Panc1 (cell line): ENCODE data around the gene B4GAT1. TPM values are rescaled to one million over a fixed set of nuclear protein-coding genes. Genes with fewer than 3 reads are reported as not detected.

ENCODE experiments used
- ATAC-seq: fragments of 200-7000 bp; cut with Tn5 transposase; 2 replicates; pipeline ENCODE4 v1.9.1; 2020; ENCODE audit warnings: mild to moderate bottlenecking, moderate library complexity
- BruUV-seq: library from RNA; stranded (reverse); fragments of 400-500 nt; replicated peaks from 2 replicates; lab custom pipeline; 2021; lab: Mats Ljungman, UMichigan
- CTCF ChIA-PET: fragments of 300-600 bp; sonication (Branson Sonifier 250); formaldehyde crosslinking; loops from one replicate; lab custom pipeline; 2022; ENCODE audit warnings: antibody characterized with exemption; lab: Charles Lee
- POLR2A ChIA-PET: fragments of 300-600 bp; sonication (Branson Sonifier 250); formaldehyde crosslinking; loops from one replicate; lab custom pipeline; 2022; ENCODE audit warnings: antibody characterized with exemption; lab: Charles Lee
- DNase-seq: peaks from one replicate; pipeline ENCODE4 v3.0.0-alpha.2; 2010; ENCODE audit warnings: low read depth, low spot score
- H3K27ac ChIP-seq: 2 replicates; pipeline ENCODE4 v1.5.1; 2011; ENCODE audit warnings: mild to moderate bottlenecking, low read length, inconsistent platforms
- H3K27me3 ChIP-seq: fragments of 200-500 bp; sonication (Bioruptor generic); 2 replicates; pipeline ENCODE4 v1.6.0; 2014; ENCODE audit warnings: low read length, inconsistent platforms; ENCODE audit not compliant: control insufficient read depth, insufficient read depth
- H3K36me3 ChIP-seq: fragments of 200-500 bp; sonication (Bioruptor generic); 2 replicates; pipeline ENCODE4 v1.5.1; 2014; ENCODE audit warnings: inconsistent platforms, mild to moderate bottlenecking, low read length, moderate library complexity; ENCODE audit not compliant: control insufficient read depth, insufficient read depth
- H3K4me1 ChIP-seq: 2 replicates; pipeline ENCODE4 v1.5.1; 2011; ENCODE audit warnings: inconsistent platforms, mild to moderate bottlenecking, low read length, moderate library complexity; ENCODE audit not compliant: control insufficient read depth, insufficient read depth
- H3K4me3 ChIP-seq, 2 experiments: 2 replicates each; pipeline ENCODE4 v1.5.1; 2011 to 2012; ENCODE audit warnings: low read depth in 2 of 2, low read length in 2 of 2, mild to moderate bottlenecking in 2 of 2, inconsistent platforms in 1 of 2, moderate library complexity in 1 of 2
- H3K9me3 ChIP-seq: fragments of 200-500 bp; sonication (Bioruptor generic); 2 replicates; pipeline ENCODE4 v1.5.1; 2014; ENCODE audit warnings: low read depth, mild to moderate bottlenecking, inconsistent platforms, low read length, moderate library complexity; ENCODE audit not compliant: control insufficient read depth, insufficient read depth
- CTCF ChIP-seq: fragments of 450-650 bp; IDR thresholded peaks from 2 replicates; pipeline ENCODE4 v1.5.1; 2017; ENCODE audit warnings: mild to moderate bottlenecking
- POLR2AphosphoS5 ChIP-seq: IDR thresholded peaks from 2 replicates; pipeline ENCODE4 v1.6.1; 2012; ENCODE audit warnings: mild to moderate bottlenecking, low read depth, low read length, moderate library complexity
- REST ChIP-seq, 2 experiments: IDR thresholded peaks; 2 replicates each; pipeline ENCODE4 v1.6.1; 2011 to 2012; ENCODE audit warnings: low read depth in 2 of 2, control low read depth in 1 of 2, low read length in 1 of 2, mild to moderate bottlenecking in 1 of 2, moderate library complexity in 1 of 2; ENCODE audit not compliant: insufficient read depth in 1 of 2
- SIN3A ChIP-seq: IDR thresholded peaks from 2 replicates; pipeline ENCODE4 v1.6.1; 2012; ENCODE audit warnings: low read depth, mild to moderate bottlenecking, low read length, moderate library complexity, borderline replicate concordance; ENCODE audit not compliant: insufficient read depth
- TCF7L2 ChIP-seq: IDR thresholded peaks from 2 replicates; pipeline ENCODE4 v1.6.1; 2011; ENCODE audit warnings: mild to moderate bottlenecking, low read depth, low read length, inconsistent platforms
- in situ Hi-C: cut with HindIII; loops from 2 replicates; pipeline ENCODE4 v1.10.0; 2016; ENCODE audit warnings: low sequenced_read_pairs, low pct_unique_long_range_greater_than_20kb
- intact Hi-C: fragments of 100-400 bp; cut with micrococcal nuclease; formaldehyde crosslinking; loops from one replicate; pipeline ENCODE4 v1.10.0; 2022; ENCODE audit not compliant: unreplicated experiment
- total RNA-seq: library from RNA; stranded (reverse); gene quantifications from one replicate; pipeline ENCODE4 v1.2.1, GENCODE V29; 2021; ENCODE audit not compliant: unreplicated experiment

B4GAT1 gene
- total RNA-seq, 1 experiment from 2014 or later = 29.3 TPM

GRCh38 chr11:66365711-66366619, 18.5 kb upstream of the B4GAT1 start:
- ChIA-PET CTCF (no interaction called here), POLR2A (interaction anchor here (0.5 to 0.7 kb wide), 2 partner anchors 53 to 78 kb away, joined by 3 read pairs; no protein-coding TSS in a partner anchor)
- Histone ChIP-seq H3K27ac (no peak overlapping the region; the same call in 1 of the 2 replicates), H3K4me3 (no peak overlapping the region), H3K36me3 (no peaks in the 10 kb centered on the region), H3K9me3 (no peaks in the 10 kb centered on the region), H3K4me1 (peaks cover 13% of the 10 kb centered on the region), H3K27me3 (no peaks in the 10 kb centered on the region)
- intact Hi-C loops = no loop called here
- DNase-seq (no peak), ATAC-seq (0 out of 2 replicates have a peak, but pooled peaks have one; percentile 3)
- TF ChIP-seq REST (IDR thresholded peaks at IDR 0.05; ENCODE audit: insufficient read depth in 1 of 2, low read depth in 2 of 2, low read length in 1 of 2) (no peak), TCF7L2 (no peak), POLR2AphosphoS5 (no peak; the same call in 1 of the 2 replicates), CTCF (no peak), SIN3A (no peak)
- in situ Hi-C loops = no loop called here
- no TSS peak for BruUV-seq

GRCh38 chr11:66365166-66365565, 17.7 kb upstream of the B4GAT1 start:
- TF ChIP-seq CTCF (no peak), POLR2AphosphoS5 (no peak), REST (IDR thresholded peaks at IDR 0.05; ENCODE audit: insufficient read depth in 1 of 2, low read depth in 2 of 2, low read length in 1 of 2) (no peak), TCF7L2 (no peak), SIN3A (no peak)
- Histone ChIP-seq H3K36me3 (no peaks in the 10 kb centered on the region), H3K4me3 (no peak overlapping the region), H3K27ac (no peak overlapping the region), H3K9me3 (no peaks in the 10 kb centered on the region), H3K4me1 (peaks cover 11% of the 10 kb centered on the region), H3K27me3 (no peaks in the 10 kb centered on the region)
- ATAC-seq = no peak
- DNase-seq = no peak
- no TSS peak for BruUV-seq
- in situ Hi-C loops (no loop called here), intact Hi-C loops (no loop called here)
- ChIA-PET POLR2A (interaction anchor here (0.5 to 0.7 kb wide), 2 partner anchors 52 to 77 kb away, joined by 3 read pairs; no protein-coding TSS in a partner anchor), CTCF (interaction anchor here (0.6 to 0.7 kb wide), 2 partner anchors 40 to 400 kb away, joined by 3 to 4 read pairs; no protein-coding TSS in a partner anchor)
